ENCODE data around the gene TRIM52. TPM values are rescaled to one million over a fixed set of nuclear protein-coding genes. Genes with fewer than 3 reads are reported as not detected.
"Not testable (repeated sequence)": the region's sequence is repeated elsewhere in the genome, so short reads cannot be mapped to it uniquely, and the experiment has no call there.

The TRIM52 gene
- total RNA-seq, 2 experiments from 2014 or later: 35.9 to 37.6 TPM

GRCh38 chr5:181215997-181216989 is 44.6 kb downstream of the TRIM52 start:
- peak; percentile 61 for ATAC-seq (ENCODE audit: poor library complexity)
- peak overlapping the region; percentile 88 for H3K27ac Mint-ChIP-seq
- TF ChIP-seq CTCF (IDR thresholded peaks at IDR 0.05): no peak
- Histone ChIP-seq H3K36me3 (ENCODE audit: insufficient read depth, low read length) (no peaks in the 10 kb centered on the region), H3K27ac (ENCODE audit: low read depth in 1 of 2, low read length in 2 of 2) (peak overlapping the region in 1 of 2 donors; percentile 1), H3K27me3 (ENCODE audit: control insufficient read depth in 1 of 2, insufficient read depth in 2 of 2, low read length in 2 of 2) (no peaks in the 10 kb centered on the region), H3K4me1 (ENCODE audit: insufficient read depth, low read length) (peaks cover 47% of the 10 kb centered on the region), H3K9me3 (ENCODE audit: control insufficient read depth in 1 of 2, insufficient read depth in 1 of 2, low read length in 2 of 2) (no peaks in the 10 kb centered on the region), H3K4me3 (ENCODE audit: low read length) (peak overlapping the region; percentile 81)
- peaks cover 10% of the 10 kb centered on the region for H3K27me3 Mint-ChIP-seq
- no peaks in the 10 kb centered on the region for H3K9me3 Mint-ChIP-seq
- intact Hi-C loops (cut with DNase I, micrococcal nuclease): loop anchor here (1.0 to 10.0 kb wide), 2 partner anchors 10 to 51 kb away; no protein-coding TSS in a partner anchor
- H3K36me3 Mint-ChIP-seq (ENCODE audit: low read depth): peaks cover 26% of the 10 kb centered on the region
- CTCF ChIA-PET: no interaction called here
- peak overlapping the region; percentile 97 for H3K4me3 Mint-ChIP-seq
- POLR2A ChIA-PET: interaction anchor here (0.7 to 2.5 kb wide), 8 partner anchors 10 to 413 kb away, joined by 3 to 69 read pairs (median 6); partner anchors contain the start of genes TRIM52 and TRIM7
- peaks cover 32% of the 10 kb centered on the region for H3K4me1 Mint-ChIP-seq (ENCODE audit: low read depth)
- peak in 6 of 14 experiments; percentile 41 to 70 (median 60) for DNase-seq

- intact Hi-C loops (cut with DNase I, micrococcal nuclease): loop anchor here in 1 of 2 experiments (10.0 kb wide), 1 partner anchor 49 kb away; no protein-coding TSS in a partner anchor
- H3K4me3 ChIP-seq (ENCODE audit: low read length); H3K27me3 Mint-ChIP-seq; H3K9me3 ChIP-seq (ENCODE audit: control insufficient read depth in 1 of 2, insufficient read depth in 1 of 2, low read length in 2 of 2); ATAC-seq (ENCODE audit: poor library complexity); DNase-seq; H3K9me3 Mint-ChIP-seq; H3K27me3 ChIP-seq (ENCODE audit: control insufficient read depth in 1 of 2, insufficient read depth in 2 of 2, low read length in 2 of 2); H3K36me3 ChIP-seq (ENCODE audit: insufficient read depth, low read length); H3K27ac ChIP-seq (ENCODE audit: low read depth in 1 of 2, low read length in 2 of 2): not testable (repeated sequence)
- POLR2A ChIA-PET: interaction anchor here (1.2 kb wide), 1 partner anchor 22 kb away, joined by 5 read pairs; no protein-coding TSS in a partner anchor
- H3K36me3 Mint-ChIP-seq (ENCODE audit: low read depth): peaks cover 22% of the 10 kb centered on the region
- CTCF ChIA-PET: interaction anchor here (1.7 kb wide), 1 partner anchor 47 kb away, joined by 3 read pairs; the partner anchor contains the start of gene TRIM52
- peaks cover 35% of the 10 kb centered on the region for H3K4me1 Mint-ChIP-seq (ENCODE audit: low read depth)
- peaks cover 31% of the 10 kb centered on the region for H3K4me1 ChIP-seq (ENCODE audit: insufficient read depth, low read length)
- peak overlapping the region; percentile 23 for H3K27ac Mint-ChIP-seq
- peak overlapping the region; percentile 36 for H3K4me3 Mint-ChIP-seq
These were observed 46.7 kb downstream of the TRIM52 start for GRCh38 chr5:181214249-181214648.

DNA sequence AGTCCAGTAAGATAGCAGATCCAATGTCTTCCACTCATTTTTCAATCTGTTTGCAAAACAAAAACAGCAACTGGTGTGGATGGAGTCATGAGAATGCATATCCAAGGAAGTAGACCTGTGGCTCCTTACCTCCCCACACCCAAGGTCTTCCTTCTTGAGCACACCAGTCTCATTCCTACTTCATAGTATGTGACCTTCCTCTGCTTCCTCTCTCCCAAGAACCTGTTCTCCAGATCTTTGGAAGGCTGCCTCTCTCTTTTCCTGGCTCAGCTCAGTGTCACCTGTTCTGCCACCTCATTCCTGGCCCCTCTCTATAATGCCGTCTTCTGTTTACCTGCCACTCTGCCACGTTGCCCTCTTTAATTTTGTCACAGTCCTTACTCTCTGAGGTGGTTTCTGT is 48.0 kb downstream of the TRIM52 start:
- H3K36me3 Mint-ChIP-seq (ENCODE audit: low read depth): peaks cover 21% of the 10 kb centered on the region
- H3K27ac ChIP-seq (ENCODE audit: low read depth in 1 of 2, low read length in 2 of 2): no peak overlapping the region
- H3K27me3 Mint-ChIP-seq: peaks cover 6% of the 10 kb centered on the region
- ChIA-PET POLR2A (interaction anchor here (1.4 kb wide), 1 partner anchor 23 kb away, joined by 6 read pairs; no protein-coding TSS in a partner anchor), CTCF (no interaction called here)
- intact Hi-C loops (cut with DNase I, micrococcal nuclease): loop anchor here in 1 of 2 experiments (10.0 kb wide), 1 partner anchor 48 kb away; no protein-coding TSS in a partner anchor
- TF ChIP-seq CTCF (IDR thresholded peaks at IDR 0.05): no peak
- H3K9me3 Mint-ChIP-seq: peaks cover 3% of the 10 kb centered on the region
- ATAC-seq (ENCODE audit: poor library complexity) (no peak), DNase-seq (no peak)
- peaks cover 22% of the 10 kb centered on the region for H3K4me1 ChIP-seq (ENCODE audit: insufficient read depth, low read length)
- no peak overlapping the region for H3K4me3 Mint-ChIP-seq
- H3K9me3 ChIP-seq (ENCODE audit: control insufficient read depth in 1 of 2, insufficient read depth in 1 of 2, low read length in 2 of 2): no peaks in the 10 kb centered on the region
- H3K27ac Mint-ChIP-seq: no peak overlapping the region
- peaks cover 34% of the 10 kb centered on the region for H3K4me1 Mint-ChIP-seq (ENCODE audit: low read depth)
- no peak overlapping the region for H3K4me3 ChIP-seq (ENCODE audit: low read length)
- no peaks in the 10 kb centered on the region for H3K27me3 ChIP-seq (ENCODE audit: control insufficient read depth in 1 of 2, insufficient read depth in 2 of 2, low read length in 2 of 2)
- H3K36me3 ChIP-seq (ENCODE audit: insufficient read depth, low read length): no peaks in the 10 kb centered on the region

All from CD4-positive, alpha-beta T cell (primary cell).